Stimulated activated CD8-positive, alpha-beta memory T cell treated with anti-CD3 and anti-CD28 coated beads, Interleukin-15, amount 100 ng/mL, for 48 hours (primary cell): ENCODE results near the gene ST7.
A peak's percentile ranks its signal among the peaks of the same experiment; 100 is the strongest.

ENCODE experiments used
- DNase-seq, 2 donors: peaks; one replicate each; pipeline ENCODE4 v3.0.0-alpha.2; 2020; ENCODE audit warnings: low read depth in 2 of 2

Gene ST7

GRCh38 chr7:117190746-117191435, 237.6 kb downstream of the ST7 start:
- DNase-seq = no peak

- no peak for DNase-seq
Measured at GRCh38 chr7:117192108-117192507, 238.8 kb downstream of the ST7 start.

DNA sequence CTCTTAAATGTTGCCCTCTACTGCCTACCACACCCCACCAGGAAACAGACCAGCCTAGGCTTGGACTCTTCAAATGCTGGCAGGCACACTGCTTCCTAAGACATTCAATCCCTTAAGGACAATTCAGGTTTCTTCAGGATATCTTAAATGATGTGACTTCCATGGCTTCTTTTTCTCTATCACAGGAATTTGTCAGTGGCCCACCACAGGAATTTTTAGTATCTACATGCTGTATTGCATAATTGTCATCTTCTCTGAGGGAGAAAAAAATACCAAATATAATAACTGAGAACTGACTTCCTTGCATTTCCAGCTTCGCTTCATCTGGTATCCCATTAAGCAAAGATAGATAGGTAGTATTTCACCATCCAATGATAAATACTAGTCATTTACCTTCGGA, 240.3 kb downstream of the ST7 start:
- no peak for DNase-seq

DNA sequence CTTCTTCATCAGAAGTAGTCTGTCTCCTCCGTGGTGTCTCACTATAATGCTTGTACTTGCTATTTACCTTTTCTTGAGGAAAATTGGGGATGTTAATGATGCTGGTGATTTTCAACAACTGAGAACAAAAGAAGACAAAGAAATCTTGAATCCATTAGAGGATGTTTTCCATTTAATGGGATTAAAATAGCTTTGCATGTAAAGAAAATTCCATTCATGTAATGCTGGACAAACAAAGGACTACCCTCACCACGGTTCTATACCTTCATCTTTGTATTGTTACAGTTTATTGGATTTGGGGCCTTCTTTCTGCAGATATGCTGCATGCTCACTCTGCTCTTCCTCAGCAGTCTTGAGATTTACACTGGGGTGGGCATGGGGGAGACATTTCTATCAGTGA, 241.1 kb downstream of the ST7 start:
- no peak for DNase-seq

- no peak for DNase-seq
Measured at GRCh38 chr7:117195361-117196029, 242.2 kb downstream of the ST7 start.

DNA sequence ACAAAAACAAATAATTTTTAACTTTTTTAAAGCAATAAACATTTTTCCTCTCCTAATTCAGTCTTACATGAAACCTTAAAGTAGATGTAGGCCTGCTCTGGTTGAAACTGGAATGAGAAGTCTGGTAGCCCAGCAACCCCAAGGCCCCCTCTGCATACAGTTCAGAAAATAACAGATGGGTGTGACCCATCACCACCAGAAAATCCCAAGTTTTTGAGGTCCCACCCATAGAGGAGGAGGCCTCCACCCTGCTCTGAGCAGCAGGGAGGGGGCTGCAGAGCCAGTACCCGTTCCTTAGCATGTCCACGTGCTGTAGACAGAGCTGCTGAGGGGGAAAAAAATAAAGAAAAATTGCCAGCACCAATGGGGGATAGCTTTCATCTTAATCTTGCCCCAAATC, 246.8 kb downstream of the ST7 start:
- DNase-seq = no peak

GRCh38 chr7:117200786-117201458, 247.6 kb downstream of the ST7 start:
- no peak for DNase-seq

GRCh38 chr7:117202511-117202910, 249.2 kb downstream of the ST7 start:
- no peak for DNase-seq

DNA sequence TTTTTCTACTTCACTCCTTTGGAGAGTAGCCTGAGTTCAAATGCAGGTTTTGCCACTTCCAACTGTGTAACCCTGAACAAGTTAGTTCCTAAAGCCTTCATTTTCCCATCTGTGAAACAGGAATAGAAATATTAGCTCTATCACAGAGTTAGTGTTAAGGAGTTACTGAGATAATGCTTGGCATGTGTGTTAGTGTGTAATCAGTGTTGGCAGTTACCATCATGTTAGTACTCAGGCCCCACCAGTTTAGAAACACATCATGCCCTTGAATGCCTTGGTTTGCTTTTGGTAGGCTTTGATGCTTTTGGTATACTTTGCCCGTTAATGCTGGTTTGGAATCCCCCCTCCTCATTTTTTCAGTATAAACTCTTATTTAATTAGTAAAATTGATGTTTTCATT, 249.9 kb downstream of the ST7 start:
- DNase-seq = no peak

DNA sequence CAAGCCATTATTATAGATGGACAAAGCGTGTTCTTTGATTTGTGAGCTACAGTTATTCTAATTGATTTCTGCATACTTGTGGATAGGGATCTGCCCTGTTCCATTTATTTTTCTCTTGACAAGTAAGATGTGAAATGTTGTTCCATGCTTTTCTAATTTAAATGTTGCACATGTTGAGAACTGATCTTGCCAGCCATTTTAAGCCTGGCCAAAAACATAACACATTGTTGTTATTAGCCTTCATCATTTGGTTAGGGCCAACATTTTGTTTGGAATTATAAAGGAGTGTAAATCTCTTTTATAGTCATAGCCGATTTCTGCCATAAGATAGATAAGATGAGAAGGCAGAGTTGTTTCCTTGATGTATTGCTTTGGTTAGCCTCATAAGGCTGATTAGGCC, 252.6 kb downstream of the ST7 start:
- DNase-seq = no peak

DNA sequence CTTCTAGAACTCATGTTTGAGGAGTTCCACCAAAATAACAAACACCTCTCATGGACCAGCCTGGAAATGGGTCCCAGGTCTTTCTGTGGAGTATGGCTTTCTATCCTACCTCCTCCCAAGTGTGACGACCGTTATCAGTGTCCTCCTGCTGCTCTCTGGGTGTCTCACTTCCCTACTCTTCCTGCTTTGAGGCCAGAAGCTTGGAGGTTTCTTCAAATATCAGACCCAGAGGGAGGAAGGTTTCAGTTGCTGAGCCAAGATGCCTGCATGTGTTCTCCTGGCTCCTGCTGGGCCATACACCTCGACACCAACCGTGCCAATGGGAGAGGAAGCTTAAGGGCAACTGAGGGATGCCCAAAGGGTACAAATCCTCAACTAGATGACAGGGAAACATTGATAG, 255.0 kb downstream of the ST7 start:
- no peak for DNase-seq

GRCh38 chr7:117210397-117210796, 257.1 kb downstream of the ST7 start:
- DNase-seq = no peak

- DNase-seq = no peak
Measured at GRCh38 chr7:117210908-117211307, 257.6 kb downstream of the ST7 start.

DNA sequence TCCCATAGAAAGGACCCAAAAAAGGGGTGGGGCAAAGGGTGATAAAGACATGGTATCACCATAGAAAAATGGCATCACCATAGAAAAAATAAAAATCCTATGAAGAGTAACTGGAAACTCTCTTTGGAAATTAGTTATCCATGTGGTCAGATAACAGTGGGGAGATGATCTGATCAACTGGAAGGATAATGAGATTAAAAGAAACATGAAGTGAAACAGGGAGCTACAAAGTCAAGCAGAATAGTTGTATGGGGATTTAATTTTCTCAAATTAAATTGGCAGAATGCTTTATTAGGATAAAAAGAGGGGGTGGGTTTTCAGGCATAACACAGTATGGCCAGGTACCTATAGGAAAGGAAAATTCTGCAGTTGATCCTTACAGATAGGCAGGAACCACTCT, 258.3 kb downstream of the ST7 start:
- no peak for DNase-seq

- peak; percentile 14 to 21 for DNase-seq
Measured at GRCh38 chr7:117212969-117213877, 259.9 kb downstream of the ST7 start.

DNA sequence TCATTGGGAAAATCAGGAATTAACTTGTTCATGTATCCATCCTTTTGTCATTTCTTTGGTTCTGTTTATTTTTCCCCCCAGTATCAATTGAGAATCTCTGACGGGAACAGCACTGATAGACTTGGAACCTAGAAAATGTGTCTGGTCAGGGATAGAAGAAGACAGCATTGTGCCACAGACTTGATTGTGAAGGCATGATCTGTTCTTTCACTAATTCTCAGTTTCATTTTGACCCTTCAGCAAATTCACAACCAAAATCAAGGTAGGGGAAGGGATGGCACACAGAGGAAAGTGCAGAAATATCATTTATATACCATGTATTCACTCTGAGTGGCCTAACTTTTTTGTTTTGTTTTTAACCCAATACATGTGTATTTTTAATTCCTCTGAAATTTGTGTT, 262.7 kb downstream of the ST7 start:
- DNase-seq = no peak

- no peak for DNase-seq
Measured at GRCh38 chr7:117216436-117217069, 263.3 kb downstream of the ST7 start.

DNA sequence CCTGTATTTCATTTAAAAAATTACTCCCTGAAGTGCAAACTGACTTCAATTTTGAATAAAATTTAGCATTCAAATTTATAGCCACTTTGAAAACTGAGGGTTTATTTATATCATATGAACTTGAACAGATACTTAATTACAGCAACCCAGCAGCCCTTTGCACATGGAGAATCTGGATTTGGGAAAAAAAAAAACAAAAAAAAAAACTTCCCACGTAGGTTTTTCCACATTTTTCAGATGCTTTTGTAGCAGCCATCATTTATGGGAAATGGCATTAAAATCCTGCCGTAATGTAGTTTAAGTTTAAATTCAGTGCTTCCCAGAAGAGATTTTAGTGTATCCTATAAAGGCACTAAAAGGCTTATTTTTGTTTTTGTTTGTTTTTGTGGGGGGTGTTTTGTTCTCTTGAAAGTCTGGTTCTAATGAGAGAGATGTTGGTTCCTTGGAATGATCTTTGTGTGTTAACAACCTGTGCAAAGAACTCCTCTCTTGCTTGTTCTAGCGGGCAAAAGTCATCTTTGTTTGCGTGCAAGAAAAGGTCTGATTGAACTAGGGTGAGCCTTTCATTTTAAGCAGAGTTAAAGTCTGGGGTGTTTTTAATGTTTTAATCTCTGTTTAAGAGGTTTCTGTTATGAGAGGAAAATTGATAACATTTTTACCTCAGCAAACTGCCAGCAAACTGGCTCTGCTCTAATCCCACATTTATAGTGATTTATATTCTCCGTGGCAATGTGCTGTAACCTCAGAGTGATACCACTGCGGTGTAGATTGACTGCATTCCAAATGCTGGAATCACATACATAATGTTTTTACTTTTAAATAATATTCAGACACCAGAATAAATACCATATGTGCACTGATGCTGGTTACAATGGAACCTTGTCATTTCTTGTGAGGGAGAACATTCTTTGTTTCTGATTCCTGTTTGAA, 264.1 kb downstream of the ST7 start:
- no peak for DNase-seq

GRCh38 chr7:117218700-117219099, 265.4 kb downstream of the ST7 start:
- DNase-seq = no peak

DNA sequence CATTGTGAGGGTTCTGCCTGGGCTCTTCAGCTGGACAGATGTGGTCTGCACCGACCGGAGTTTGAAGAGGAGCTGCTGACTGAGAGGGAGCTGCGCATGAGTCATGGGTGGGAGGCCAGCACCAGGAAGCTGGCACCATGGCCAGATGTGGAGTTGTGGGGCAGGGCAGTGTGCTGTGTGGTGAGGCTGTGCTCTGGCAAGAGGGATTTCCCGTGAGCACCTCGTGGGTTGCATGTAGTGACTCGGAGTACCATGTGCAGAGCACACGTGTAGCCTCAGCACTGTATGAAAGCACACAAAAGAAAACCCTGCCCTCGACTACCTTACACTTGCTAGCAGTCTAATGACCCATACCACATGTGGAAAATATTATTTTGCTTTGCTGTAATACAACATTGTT, 266.2 kb downstream of the ST7 start:
- DNase-seq = no peak

DNA sequence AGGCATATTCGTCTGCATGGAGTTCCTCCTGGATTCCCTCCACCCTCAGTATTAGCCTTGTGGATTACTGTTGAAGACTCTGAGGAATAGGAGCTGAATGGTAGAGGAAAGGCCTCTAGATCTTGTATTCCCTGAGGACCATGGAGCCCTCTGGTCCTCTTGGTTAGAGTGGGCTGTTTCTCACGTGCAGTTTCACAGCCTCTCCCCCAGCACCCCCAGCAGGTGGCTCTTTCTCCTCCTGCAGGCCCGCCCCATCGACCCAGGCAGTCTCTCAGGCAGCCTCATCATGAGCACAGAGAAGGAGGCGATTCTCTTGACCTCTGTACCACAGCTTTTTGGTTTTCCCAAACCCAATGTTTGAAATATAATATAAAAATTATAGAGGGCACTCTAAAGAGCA, 267.5 kb downstream of the ST7 start:
- DNase-seq = no peak
